CD8-positive, alpha-beta memory T cell (primary cell): ENCODE data around the gene MICALL1. TPM values are rescaled to one million over a fixed set of nuclear protein-coding genes. Genes with fewer than 3 reads are reported as not detected.

Experiments
- CTCF ChIA-PET: fragments of 350-600 bp; sonication (Branson Sonifier 250); formaldehyde crosslinking; loops from one replicate; lab custom pipeline; 2021; ENCODE audit warnings: antibody characterized with exemption; lab: Charles Lee
- POLR2A ChIA-PET: fragments of 350-600 bp; sonication (Branson Sonifier 250); formaldehyde crosslinking; loops from one replicate; lab custom pipeline; 2021; ENCODE audit warnings: antibody characterized with exemption; lab: Charles Lee
- DNase-seq, 5 donors: peaks; one replicate each; pipeline versions ENCODE4 v3.0.0 to v3.0.0-alpha.2; 2020 to 2022; ENCODE audit warnings: mixed read lengths in 1 of 5
- H3K27ac ChIP-seq: one replicate; pipeline ENCODE4 v1.7.0; 2013; ENCODE audit warnings: low read depth, mild to moderate bottlenecking, low read length, moderate library complexity
- H3K27me3 ChIP-seq: 2 replicates; pipeline ENCODE4 v1.7.0; 2013; ENCODE audit warnings: low read length, mild to moderate bottlenecking; ENCODE audit not compliant: insufficient read depth, poor library complexity, severe bottlenecking
- H3K36me3 ChIP-seq: 2 replicates; pipeline ENCODE4 v1.7.0; 2013; ENCODE audit warnings: mild to moderate bottlenecking, low read length, moderate library complexity; ENCODE audit not compliant: insufficient read depth
- H3K4me1 ChIP-seq: 2 replicates; pipeline ENCODE4 v1.7.0; 2013; ENCODE audit warnings: mild to moderate bottlenecking, low read length, moderate library complexity; ENCODE audit not compliant: insufficient read depth
- H3K4me3 ChIP-seq: 2 replicates; pipeline ENCODE4 v1.7.0; 2013; ENCODE audit warnings: mild to moderate bottlenecking, low read length
- H3K9me3 ChIP-seq: 2 replicates; pipeline ENCODE4 v1.7.0; 2013; ENCODE audit warnings: mild to moderate bottlenecking, low read length
- H3K27ac Mint-ChIP-seq, 8 donors: one replicate each; pipeline ENCODE4 v1.8.0; 2020 to 2021; ENCODE audit warnings: mixed read lengths in 8 of 8, mild to moderate bottlenecking in 6 of 8, inconsistent platforms in 3 of 8, moderate library complexity in 3 of 8
- H3K27me3 Mint-ChIP-seq, 2 donors: one replicate each; pipeline ENCODE4 v1.8.0; 2020 to 2021; ENCODE audit warnings: mixed read lengths in 2 of 2, mild to moderate bottlenecking in 1 of 2, moderate library complexity in 1 of 2
- H3K36me3 Mint-ChIP-seq, 3 donors: one replicate each; pipeline ENCODE4 v1.8.0; 2020 to 2021; ENCODE audit warnings: mixed read lengths in 3 of 3, inconsistent platforms in 1 of 3, mild to moderate bottlenecking in 1 of 3
- H3K4me1 Mint-ChIP-seq, 3 donors: one replicate each; pipeline ENCODE4 v1.8.0; 2020 to 2021; ENCODE audit warnings: mixed read lengths in 3 of 3, inconsistent platforms in 1 of 3, mild to moderate bottlenecking in 1 of 3
- H3K4me3 Mint-ChIP-seq, 7 donors: one replicate each; pipeline ENCODE4 v1.8.0; 2020 to 2021; ENCODE audit warnings: mixed read lengths in 7 of 7, mild to moderate bottlenecking in 6 of 7, moderate library complexity in 4 of 7, inconsistent platforms in 2 of 7
- H3K9me3 Mint-ChIP-seq, 5 donors: one replicate each; pipeline ENCODE4 v1.8.0; 2020 to 2022; ENCODE audit warnings: mixed read lengths in 5 of 5, mild to moderate bottlenecking in 3 of 5, moderate library complexity in 2 of 5, inconsistent platforms in 1 of 5
- polyA plus RNA-seq: library from polyadenylated mRNA; unstranded; fragments of 300-500 nt; fragmentation: Illumina TruSeq; gene quantifications from one replicate; pipeline ENCODE4 v1.2.3, GENCODE V29; 2021
- total RNA-seq, 2 experiments: library from RNA; stranded (reverse); gene quantifications; one replicate each; pipeline ENCODE4 v1.2.3, GENCODE V29; 2021

MICALL1 gene
- total and polyA plus RNA-seq, 3 experiments from 2014 or later: 7.2 to 25.8 (median 25.4) TPM

DNA sequence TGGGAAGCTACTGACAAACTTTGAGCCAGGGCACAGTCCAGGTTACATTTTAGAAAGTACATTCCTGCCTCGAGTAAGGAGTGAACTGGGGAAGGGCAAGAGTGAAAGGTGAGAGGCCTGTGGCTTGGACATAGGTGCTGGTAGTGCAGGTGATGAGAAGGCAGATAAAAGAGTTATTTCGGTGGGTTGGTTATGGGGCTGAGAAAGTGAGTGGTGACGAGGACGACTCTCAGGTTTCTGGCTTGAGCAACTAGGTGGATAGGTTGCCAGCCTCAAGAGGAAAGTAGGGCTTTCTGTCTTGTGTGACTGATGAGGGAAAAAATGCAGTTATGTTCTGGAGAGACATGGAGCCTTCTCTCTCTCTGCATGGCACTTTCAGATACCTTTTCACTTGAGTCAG is 51.1 kb downstream of the MICALL1 start:
- no peak overlapping the region for H3K4me3 ChIP-seq
- Mint-ChIP-seq H3K36me3 (peaks cover 11 to 65% (median 33%) of the 10 kb centered on the region in 3 donors), H3K4me1 (peaks cover 45 to 59% (median 54%) of the 10 kb centered on the region in 3 donors), H3K27me3 (peaks cover 5 to 8% of the 10 kb centered on the region in 2 donors), H3K4me3 (peak overlapping the region in 2 of 7 donors; percentile 9 to 71), H3K27ac (peak overlapping the region in 2 of 8 donors; percentile 43 to 49), H3K9me3 (no peaks in the 10 kb centered on the region)
- H3K27me3 ChIP-seq: peaks cover under 1% of the 10 kb centered on the region
- peaks cover 17% of the 10 kb centered on the region for H3K4me1 ChIP-seq
- ChIA-PET POLR2A (interaction anchor here (0.6 kb wide), 1 partner anchor 11 kb away, joined by 7 read pairs; no protein-coding TSS in a partner anchor), CTCF (no interaction called here)
- no peaks in the 10 kb centered on the region for H3K9me3 ChIP-seq
- no peak overlapping the region for H3K27ac ChIP-seq
- peaks cover 33% of the 10 kb centered on the region for H3K36me3 ChIP-seq
- no peak for DNase-seq

DNA sequence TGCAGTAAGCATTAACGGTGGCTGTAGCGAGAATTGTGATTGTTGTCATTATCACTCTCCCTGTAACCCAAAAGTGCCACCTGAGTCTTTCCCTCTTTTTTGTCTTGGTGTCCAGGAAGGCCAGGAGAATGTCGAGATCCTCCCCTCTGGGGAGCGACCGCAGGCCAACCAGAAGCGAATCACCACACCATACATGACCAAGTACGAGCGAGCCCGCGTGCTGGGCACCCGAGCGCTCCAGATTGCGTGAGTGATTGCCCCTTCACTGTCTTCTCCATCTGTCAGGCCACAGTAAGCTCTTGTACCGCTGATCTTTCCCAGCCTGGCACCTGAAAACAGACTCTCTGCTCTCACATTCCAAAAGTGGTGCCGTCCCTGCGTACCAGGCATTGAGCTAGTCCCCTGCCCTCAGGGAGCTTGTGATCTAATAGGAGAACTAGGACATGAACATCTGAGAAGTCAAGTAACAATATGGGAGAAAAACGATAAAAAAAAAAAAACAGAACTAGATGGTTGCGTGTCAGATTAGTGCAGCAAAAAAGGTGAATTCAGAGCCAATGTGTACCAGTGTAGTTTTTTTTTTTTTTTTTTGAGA is 53.2 kb downstream of the MICALL1 start:
- no peaks in the 10 kb centered on the region for H3K9me3 ChIP-seq
- peaks cover 0 to 1% of the 10 kb centered on the region in 2 donors for H3K27me3 Mint-ChIP-seq
- peaks cover 33% of the 10 kb centered on the region for H3K36me3 ChIP-seq
- H3K27ac ChIP-seq: no peak overlapping the region
- peaks cover 11 to 69% (median 35%) of the 10 kb centered on the region in 3 donors for H3K36me3 Mint-ChIP-seq
- no peaks in the 10 kb centered on the region for H3K27me3 ChIP-seq
- H3K4me1 ChIP-seq: peaks cover 7% of the 10 kb centered on the region
- ChIA-PET CTCF (interaction anchor here (0.7 kb wide), 1 partner anchor 25 kb away, joined by 3 read pairs; no protein-coding TSS in a partner anchor), POLR2A (interaction anchor here (0.7 kb wide), 1 partner anchor 52 kb away, joined by 5 read pairs; no protein-coding TSS in a partner anchor)
- peak overlapping the region in 1 of 7 donors; percentile 80 for H3K4me3 Mint-ChIP-seq
- no peaks in the 10 kb centered on the region for H3K9me3 Mint-ChIP-seq
- H3K27ac Mint-ChIP-seq: peak overlapping the region in 3 of 8 donors; percentile 19 to 70 (median 58)
- H3K4me3 ChIP-seq: no peak overlapping the region
- DNase-seq: no peak
- H3K4me1 Mint-ChIP-seq: peaks cover 30 to 43% (median 41%) of the 10 kb centered on the region in 3 donors

DNA sequence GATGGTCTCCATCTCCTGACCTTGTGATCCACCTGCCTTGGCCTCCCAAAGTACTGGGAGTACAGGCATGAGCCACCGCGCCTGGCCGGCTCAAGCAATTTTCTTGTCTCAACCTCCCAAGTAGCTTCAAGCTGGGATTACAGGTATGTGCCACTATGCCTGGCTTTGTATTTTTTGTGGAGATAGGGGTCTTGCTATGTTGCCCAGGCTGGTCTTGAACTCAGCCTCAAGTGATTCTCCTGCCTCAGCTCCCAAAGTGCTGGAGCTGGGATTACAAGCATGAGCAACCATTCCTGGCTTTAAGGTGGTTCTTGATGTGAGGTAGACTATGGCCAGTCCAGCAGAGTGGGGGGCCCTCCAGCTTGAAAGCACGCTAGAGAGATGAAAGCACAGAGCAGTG is 55.0 kb downstream of the MICALL1 start:
- H3K4me3 ChIP-seq: no peak overlapping the region
- peaks cover 0 to 1% of the 10 kb centered on the region in 2 donors for H3K27me3 Mint-ChIP-seq
- peaks cover 11 to 76% (median 35%) of the 10 kb centered on the region in 3 donors for H3K36me3 Mint-ChIP-seq
- no peak overlapping the region for H3K4me3 Mint-ChIP-seq
- POLR2A ChIA-PET: interaction anchor here (0.7 kb wide), 1 partner anchor 214 kb away, joined by 3 read pairs; no protein-coding TSS in a partner anchor
- CTCF ChIA-PET: interaction anchor here (1.2 kb wide), 1 partner anchor 144 kb away, joined by 3 read pairs; no protein-coding TSS in a partner anchor
- H3K27me3 ChIP-seq: no peaks in the 10 kb centered on the region
- no peaks in the 10 kb centered on the region for H3K4me1 ChIP-seq
- peaks cover 33% of the 10 kb centered on the region for H3K36me3 ChIP-seq
- no peaks in the 10 kb centered on the region for H3K9me3 Mint-ChIP-seq
- no peaks in the 10 kb centered on the region for H3K9me3 ChIP-seq
- peaks cover 25 to 36% (median 35%) of the 10 kb centered on the region in 3 donors for H3K4me1 Mint-ChIP-seq
- no peak overlapping the region for H3K27ac ChIP-seq
- peak overlapping the region in 2 of 8 donors; percentile 39 to 70 for H3K27ac Mint-ChIP-seq
- no peak for DNase-seq

DNA sequence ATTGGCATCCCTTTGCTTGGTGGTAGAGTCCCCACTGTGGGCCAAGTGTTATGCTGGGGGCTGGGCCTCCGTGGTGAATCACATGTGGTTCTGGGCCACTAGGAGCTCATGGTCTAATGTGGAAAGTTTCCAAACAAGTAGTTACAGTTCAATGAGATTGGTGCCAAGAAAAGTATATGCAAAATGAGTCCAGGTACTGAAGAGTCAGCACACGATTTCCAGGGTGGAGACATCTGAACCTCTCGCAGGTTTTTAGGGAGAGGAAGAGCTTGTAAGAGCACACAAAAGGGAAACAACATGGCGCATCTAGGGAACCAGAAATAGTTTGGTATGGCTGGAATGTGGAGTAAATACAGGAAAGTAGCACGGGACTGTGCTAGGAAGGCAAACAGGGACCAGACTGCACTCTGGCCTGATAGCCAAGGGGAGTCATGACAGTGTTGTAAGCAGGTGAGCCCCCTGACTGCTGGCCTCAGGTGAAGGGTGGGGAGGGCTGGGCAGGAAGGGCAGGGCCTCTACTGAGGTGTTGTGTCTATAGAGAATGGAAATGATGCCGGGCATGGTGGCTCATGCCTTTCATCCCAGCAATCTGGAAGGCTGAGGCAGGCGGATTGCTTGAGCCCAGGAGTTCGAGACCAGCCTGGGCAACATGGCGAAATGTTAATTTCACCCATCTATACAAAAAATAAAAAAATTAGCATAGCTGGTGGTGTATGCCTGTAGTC is 60.0 kb downstream of the MICALL1 start:
- Mint-ChIP-seq H3K36me3 (peaks cover 6 to 76% (median 13%) of the 10 kb centered on the region in 3 donors), H3K27me3 (peaks cover 0 to 2% of the 10 kb centered on the region in 2 donors), H3K27ac (peak overlapping the region in 1 of 8 donors; percentile 87), H3K4me1 (peaks cover 6 to 14% (median 9%) of the 10 kb centered on the region in 3 donors), H3K9me3 (no peaks in the 10 kb centered on the region), H3K4me3 (no peak overlapping the region)
- ChIA-PET CTCF (interaction anchor here (0.6 to 3.9 kb wide), 10 partner anchors 11 to 148 kb away, joined by 3 to 32 read pairs (median 3); partner anchors contain the start of genes C22orf23, GALR3 and POLR2F), POLR2A (no interaction called here)
- no peak overlapping the region for H3K27ac ChIP-seq
- peaks cover 32% of the 10 kb centered on the region for H3K36me3 ChIP-seq
- H3K4me3 ChIP-seq: no peak overlapping the region
- H3K27me3 ChIP-seq: no peaks in the 10 kb centered on the region
- no peaks in the 10 kb centered on the region for H3K4me1 ChIP-seq
- H3K9me3 ChIP-seq: no peaks in the 10 kb centered on the region
- DNase-seq: no peak

DNA sequence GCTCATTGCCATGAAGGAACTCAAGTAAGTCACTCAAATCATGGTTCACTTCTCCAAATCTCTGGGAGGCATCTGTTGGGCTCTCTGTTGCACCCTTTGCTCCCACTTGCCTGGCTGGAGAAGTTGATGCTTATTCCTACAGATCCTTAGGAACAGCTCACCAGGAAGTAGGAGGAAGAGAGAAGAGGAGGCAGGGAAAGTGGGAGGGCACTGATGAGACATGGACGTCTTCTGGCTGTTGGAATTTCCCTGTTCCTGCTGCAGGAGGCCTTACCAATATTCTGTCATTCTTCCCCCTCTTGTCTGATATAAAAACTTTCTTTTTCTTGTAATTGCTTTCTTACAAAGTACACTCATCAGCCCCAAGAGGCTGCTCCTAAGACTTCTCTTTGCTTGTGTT is 61.0 kb downstream of the MICALL1 start:
- DNase-seq: no peak
- Mint-ChIP-seq H3K4me3 (no peak overlapping the region), H3K27me3 (peaks cover 0 to 2% of the 10 kb centered on the region in 2 donors), H3K36me3 (peaks cover 6 to 70% (median 11%) of the 10 kb centered on the region in 3 donors), H3K27ac (peak overlapping the region in 2 of 8 donors; percentile 43 to 61), H3K9me3 (no peaks in the 10 kb centered on the region), H3K4me1 (peaks cover 6 to 13% (median 8%) of the 10 kb centered on the region in 3 donors)
- ChIA-PET POLR2A (no interaction called here), CTCF (interaction anchor here (3.9 kb wide), 1 partner anchor 149 kb away, joined by 32 read pairs; no protein-coding TSS in a partner anchor)
- H3K4me3 ChIP-seq: no peak overlapping the region
- H3K9me3 ChIP-seq: no peaks in the 10 kb centered on the region
- H3K27ac ChIP-seq: no peak overlapping the region
- H3K36me3 ChIP-seq: peaks cover 25% of the 10 kb centered on the region
- H3K27me3 ChIP-seq: no peaks in the 10 kb centered on the region
- H3K4me1 ChIP-seq: no peaks in the 10 kb centered on the region

DNA sequence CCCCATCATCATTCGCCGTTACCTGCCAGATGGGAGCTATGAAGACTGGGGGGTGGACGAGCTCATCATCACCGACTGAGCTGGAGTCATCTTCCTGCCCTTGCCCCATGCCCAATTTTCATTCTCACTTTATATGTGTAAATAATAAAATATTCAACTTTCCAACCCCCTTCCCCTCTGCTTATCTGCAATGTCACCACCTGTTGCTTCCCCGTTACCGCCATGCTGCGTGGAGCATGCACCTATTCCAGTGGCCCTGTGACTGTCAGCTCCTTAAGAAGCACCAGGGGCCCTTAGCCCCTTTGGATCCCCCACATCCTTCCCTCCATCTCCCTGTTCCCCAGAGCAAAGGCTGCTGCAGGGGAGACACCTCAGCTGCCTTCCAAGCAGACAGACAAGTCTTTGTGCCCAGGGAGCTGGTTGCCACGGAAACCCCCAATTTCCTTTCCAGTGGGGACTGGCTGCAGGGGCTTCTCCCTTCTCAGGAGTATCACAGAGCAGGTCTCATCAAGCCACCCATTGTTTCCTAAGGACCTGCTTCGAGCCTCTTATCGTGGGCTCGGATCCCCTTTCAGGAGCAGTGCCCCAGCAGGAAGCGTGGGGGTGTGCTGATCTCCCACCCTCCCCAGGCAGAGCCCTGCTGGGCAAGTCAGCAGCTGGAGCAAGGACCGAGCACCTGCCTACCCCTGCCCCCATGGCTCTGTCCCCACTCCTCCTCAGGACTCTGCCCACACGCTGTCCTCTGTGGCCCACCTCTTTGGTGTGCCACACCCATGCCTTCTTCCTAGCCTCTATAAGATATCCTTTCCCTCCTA is 61.7 kb downstream of the MICALL1 start:
- Histone ChIP-seq H3K9me3 (no peaks in the 10 kb centered on the region), H3K27ac (no peak overlapping the region), H3K27me3 (no peaks in the 10 kb centered on the region), H3K4me1 (no peaks in the 10 kb centered on the region), H3K4me3 (no peak overlapping the region), H3K36me3 (peaks cover 25% of the 10 kb centered on the region)
- H3K4me3 Mint-ChIP-seq: no peak overlapping the region
- peaks cover 6 to 72% (median 8%) of the 10 kb centered on the region in 3 donors for H3K36me3 Mint-ChIP-seq
- ChIA-PET POLR2A (no interaction called here), CTCF (interaction anchor here (3.9 kb wide), 1 partner anchor 150 kb away, joined by 32 read pairs; no protein-coding TSS in a partner anchor)
- H3K4me1 Mint-ChIP-seq: peaks cover 5 to 11% (median 6%) of the 10 kb centered on the region in 3 donors
- no peak for DNase-seq
- H3K9me3 Mint-ChIP-seq: no peaks in the 10 kb centered on the region
- peak overlapping the region in 3 of 8 donors; percentile 26 to 61 (median 43) for H3K27ac Mint-ChIP-seq
- H3K27me3 Mint-ChIP-seq: peaks cover 0 to 2% of the 10 kb centered on the region in 2 donors

DNA sequence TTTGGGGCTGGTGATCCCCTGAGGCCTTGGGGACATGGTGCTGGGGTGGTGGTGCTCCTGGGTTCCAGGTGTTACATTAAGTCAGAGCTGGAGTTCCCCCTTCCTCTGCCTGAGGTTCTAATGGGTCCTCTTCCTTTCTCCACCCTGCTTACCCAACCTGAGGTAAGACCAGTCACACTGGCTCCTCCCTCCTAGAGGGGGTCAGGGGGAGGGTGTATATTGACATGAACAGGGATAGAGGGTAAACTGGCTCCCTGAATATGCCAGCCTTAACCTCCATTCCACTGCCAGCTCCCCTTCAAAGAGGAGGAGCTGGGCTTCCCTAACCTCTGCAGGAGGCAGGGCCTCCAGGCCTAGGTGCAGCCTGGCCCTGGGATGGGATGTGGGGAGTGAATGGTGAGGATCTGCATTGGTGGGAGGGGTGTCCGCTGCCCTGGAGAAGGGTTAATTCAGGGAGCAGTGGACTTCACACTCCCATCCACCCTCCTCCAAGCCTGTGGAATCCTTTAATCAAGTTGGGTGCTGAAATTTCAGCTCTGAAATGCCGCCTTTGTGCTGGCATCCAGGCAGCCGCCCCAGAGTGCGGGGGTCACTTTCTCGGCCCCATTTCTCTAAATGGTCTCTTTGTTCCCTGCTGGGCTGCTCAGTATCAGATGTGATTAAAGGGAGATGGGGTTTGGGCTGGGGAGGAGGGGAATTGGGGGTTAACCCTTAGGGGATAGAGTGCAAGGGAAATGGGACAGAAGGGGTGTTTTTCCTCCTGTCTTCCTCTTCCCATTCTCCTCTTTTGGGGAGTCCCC is 62.6 kb downstream of the MICALL1 start:
- Histone ChIP-seq H3K27ac (no peak overlapping the region), H3K4me3 (no peak overlapping the region), H3K27me3 (no peaks in the 10 kb centered on the region), H3K36me3 (peaks cover 25% of the 10 kb centered on the region), H3K9me3 (no peaks in the 10 kb centered on the region), H3K4me1 (no peaks in the 10 kb centered on the region)
- peaks cover 6 to 68% (median 8%) of the 10 kb centered on the region in 3 donors for H3K36me3 Mint-ChIP-seq
- H3K9me3 Mint-ChIP-seq: no peaks in the 10 kb centered on the region
- no peak overlapping the region for H3K4me3 Mint-ChIP-seq
- H3K4me1 Mint-ChIP-seq: peaks cover 5 to 11% (median 6%) of the 10 kb centered on the region in 3 donors
- H3K27me3 Mint-ChIP-seq: peaks cover 0 to 2% of the 10 kb centered on the region in 2 donors
- no peak for DNase-seq
- ChIA-PET CTCF (no interaction called here), POLR2A (no interaction called here)
- peak overlapping the region in 1 of 8 donors; percentile 26 for H3K27ac Mint-ChIP-seq
